HEK293 (cell line): ENCODE data around the gene PDGFD.

Experiments used
- CTCF ChIP-seq: fragments of 450-650 bp; formaldehyde crosslinking; IDR thresholded peaks from 2 replicates; pipeline ENCODE4 v1.5.1; 2016; ENCODE audit warnings: missing biosample characterization, missing genetic modification characterization
- MZF1 ChIP-seq: fragments of 450-650 bp; formaldehyde crosslinking; IDR thresholded peaks from 2 replicates; pipeline ENCODE4 v1.5.1; 2017; ENCODE audit warnings: missing biosample characterization, missing genetic modification characterization, borderline replicate concordance
- OSR2 ChIP-seq: fragments of 450-650 bp; formaldehyde crosslinking; IDR thresholded peaks from 2 replicates; pipeline ENCODE4 v1.5.1; 2016; ENCODE audit warnings: missing biosample characterization, missing genetic modification characterization
- YY1 ChIP-seq: fragments of 450-650 bp; formaldehyde crosslinking; IDR thresholded peaks from 2 replicates; pipeline ENCODE4 v1.5.1; 2018; ENCODE audit warnings: missing biosample characterization, missing genetic modification characterization
- ZBTB21 ChIP-seq: fragments of 450-650 bp; formaldehyde crosslinking; IDR thresholded peaks from 2 replicates; pipeline ENCODE4 v1.5.1; 2017; ENCODE audit warnings: missing biosample characterization, missing genetic modification characterization
- ZNF274 ChIP-seq, 2 experiments: fragments of 200-500 bp in 1 of 2; fragments of 450-650 bp in 1 of 2; sonication (Bioruptor generic) in 1 of 2; formaldehyde crosslinking in 1 of 2; IDR thresholded peaks; 2 replicates each; pipeline versions ENCODE4 v1.5.1 to v1.6.1; 2014 to 2016; ENCODE audit warnings: borderline replicate concordance in 1 of 2, inconsistent platforms in 1 of 2, low read length in 1 of 2, missing biosample characterization in 1 of 2, missing genetic modification characterization in 1 of 2
- TF ChIP-seq, protein P1 (sequence below): fragments of 450-650 bp; formaldehyde crosslinking; IDR thresholded peaks from 2 replicates; pipeline ENCODE4 v1.5.1; 2016; ENCODE audit warnings: missing biosample characterization, missing genetic modification characterization

DNA sequence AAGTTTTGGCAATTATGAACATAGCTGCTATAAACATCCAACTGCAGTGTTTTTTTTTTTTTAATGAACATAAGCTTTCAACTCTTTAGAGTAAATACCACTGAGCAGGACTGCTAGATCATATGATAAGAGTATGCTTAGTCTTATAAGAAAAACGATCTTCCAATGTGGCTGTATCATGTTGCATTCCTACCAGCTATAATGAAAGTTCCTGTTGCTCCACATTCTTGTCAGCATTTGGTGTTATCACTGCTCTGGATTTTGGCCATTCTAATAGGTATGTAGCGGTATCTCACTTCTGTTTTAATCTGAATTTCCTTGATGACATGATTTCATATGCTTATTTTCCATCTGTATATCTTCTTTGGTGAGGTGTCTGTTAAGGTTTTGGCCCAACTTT, 50.4 kb downstream of the PDGFD start:
- TF ChIP-seq MZF1 (tag by site-specific recombination) = no peak
- no peak for TF ChIP-seq YY1 (tag by site-specific recombination)
- no peak for TF ChIP-seq OSR2 (tag by site-specific recombination)
- TF ChIP-seq CTCF (tag by site-specific recombination) = no peak
- TF ChIP-seq, protein P1, sequence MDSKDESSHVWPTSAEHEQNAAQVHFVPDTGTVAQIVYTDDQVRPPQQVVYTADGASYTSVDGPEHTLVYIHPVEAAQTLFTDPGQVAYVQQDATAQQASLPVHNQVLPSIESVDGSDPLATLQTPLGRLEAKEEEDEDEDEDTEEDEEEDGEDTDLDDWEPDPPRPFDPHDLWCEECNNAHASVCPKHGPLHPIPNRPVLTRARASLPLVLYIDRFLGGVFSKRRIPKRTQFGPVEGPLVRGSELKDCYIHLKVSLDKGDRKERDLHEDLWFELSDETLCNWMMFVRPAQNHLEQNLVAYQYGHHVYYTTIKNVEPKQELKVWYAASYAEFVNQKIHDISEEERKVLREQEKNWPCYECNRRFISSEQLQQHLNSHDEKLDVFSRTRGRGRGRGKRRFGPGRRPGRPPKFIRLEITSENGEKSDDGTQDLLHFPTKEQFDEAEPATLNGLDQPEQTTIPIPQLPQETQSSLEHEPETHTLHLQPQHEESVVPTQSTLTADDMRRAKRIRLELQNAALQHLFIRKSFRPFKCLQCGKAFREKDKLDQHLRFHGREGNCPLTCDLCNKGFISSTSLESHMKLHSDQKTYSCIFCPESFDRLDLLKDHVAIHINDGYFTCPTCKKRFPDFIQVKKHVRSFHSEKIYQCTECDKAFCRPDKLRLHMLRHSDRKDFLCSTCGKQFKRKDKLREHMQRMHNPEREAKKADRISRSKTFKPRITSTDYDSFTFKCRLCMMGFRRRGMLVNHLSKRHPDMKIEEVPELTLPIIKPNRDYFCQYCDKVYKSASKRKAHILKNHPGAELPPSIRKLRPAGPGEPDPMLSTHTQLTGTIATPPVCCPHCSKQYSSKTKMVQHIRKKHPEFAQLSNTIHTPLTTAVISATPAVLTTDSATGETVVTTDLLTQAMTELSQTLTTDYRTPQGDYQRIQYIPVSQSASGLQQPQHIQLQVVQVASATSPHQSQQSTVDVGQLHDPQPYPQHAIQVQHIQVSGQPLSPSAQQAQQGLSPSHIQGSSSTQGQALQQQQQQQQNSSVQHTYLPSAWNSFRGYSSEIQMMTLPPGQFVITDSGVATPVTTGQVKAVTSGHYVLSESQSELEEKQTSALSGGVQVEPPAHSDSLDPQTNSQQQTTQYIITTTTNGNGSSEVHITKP = no peak
- no peak for TF ChIP-seq ZBTB21 (tag by site-specific recombination)
- no peak for TF ChIP-seq ZNF274 (IDR thresholded peaks at IDR 0.05; ENCODE audit: low read length)
- no peak for TF ChIP-seq ZNF274 (tag by site-specific recombination; IDR thresholded peaks at IDR 0.05; ENCODE audit: borderline replicate concordance)
